Thoracic aorta (tissue), 2 donors: ENCODE measurements around the gene KLF6. TPM values are rescaled to one million over a fixed set of nuclear protein-coding genes. Genes with fewer than 3 reads are reported as not detected.

Experiments
- ATAC-seq: fragments of 150-250 bp; one replicate; pipeline ENCODE4 v1.8.0; 2017; ENCODE audit warnings: low read depth; ENCODE audit not compliant: insufficient number of reproducible peaks, low FRiP score
- DNase-seq: peaks from one replicate; pipeline ENCODE4 v3.0.0-alpha.2; 2020; ENCODE audit warnings: low spot score
- H3K27ac ChIP-seq, 2 donors: fragments of 200-600 bp; sonication (generic); 1 replicate in 1 of 2; 2 replicates in 1 of 2; pipeline ENCODE4 v1.5.1; 2016; ENCODE audit warnings: mild to moderate bottlenecking in 2 of 2, moderate library complexity in 2 of 2
- H3K27me3 ChIP-seq: fragments of 200-600 bp; sonication (generic); replicated peaks from 2 replicates; pipeline ENCODE4 v1.6.0; 2016; ENCODE audit warnings: mild to moderate bottlenecking; ENCODE audit not compliant: insufficient read depth
- H3K36me3 ChIP-seq: fragments of 200-600 bp; sonication (generic); one replicate; pipeline ENCODE4 v1.5.1; 2016
- H3K4me1 ChIP-seq, 2 donors: fragments of 200-600 bp; sonication (generic); 1 replicate in 1 of 2; 2 replicates in 1 of 2; pipeline versions ENCODE4 v1.5.1 to v1.6.0; 2016; ENCODE audit warnings: low read depth in 2 of 2, mild to moderate bottlenecking in 1 of 2; ENCODE audit not compliant: control insufficient read depth in 1 of 2
- H3K4me3 ChIP-seq: fragments of 200-600 bp; sonication (generic); 2 replicates; pipeline ENCODE4 v1.5.1; 2016; ENCODE audit warnings: mild to moderate bottlenecking
- H3K9me3 ChIP-seq: fragments of 200-600 bp; sonication (generic); 2 replicates; pipeline ENCODE4 v1.5.1; 2016
- total RNA-seq, 2 donors: library from RNA; depleted of rRNA; stranded (reverse); fragments of >200 nt; gene quantifications; one replicate each; pipeline versions ENCODE4 v1.1.0 to v1.2.3, GENCODE V29; 2016
- TF ChIP-seq, protein P1 (sequence below): fragments of 200-600 bp; sonication (generic); IDR thresholded peaks from one replicate; pipeline ENCODE4 v1.5.1; 2019; ENCODE audit warnings: antibody characterized with exemption

The KLF6 gene
- total RNA-seq, 2 donors from 2014 or later, result 170 to 201 TPM

DNA sequence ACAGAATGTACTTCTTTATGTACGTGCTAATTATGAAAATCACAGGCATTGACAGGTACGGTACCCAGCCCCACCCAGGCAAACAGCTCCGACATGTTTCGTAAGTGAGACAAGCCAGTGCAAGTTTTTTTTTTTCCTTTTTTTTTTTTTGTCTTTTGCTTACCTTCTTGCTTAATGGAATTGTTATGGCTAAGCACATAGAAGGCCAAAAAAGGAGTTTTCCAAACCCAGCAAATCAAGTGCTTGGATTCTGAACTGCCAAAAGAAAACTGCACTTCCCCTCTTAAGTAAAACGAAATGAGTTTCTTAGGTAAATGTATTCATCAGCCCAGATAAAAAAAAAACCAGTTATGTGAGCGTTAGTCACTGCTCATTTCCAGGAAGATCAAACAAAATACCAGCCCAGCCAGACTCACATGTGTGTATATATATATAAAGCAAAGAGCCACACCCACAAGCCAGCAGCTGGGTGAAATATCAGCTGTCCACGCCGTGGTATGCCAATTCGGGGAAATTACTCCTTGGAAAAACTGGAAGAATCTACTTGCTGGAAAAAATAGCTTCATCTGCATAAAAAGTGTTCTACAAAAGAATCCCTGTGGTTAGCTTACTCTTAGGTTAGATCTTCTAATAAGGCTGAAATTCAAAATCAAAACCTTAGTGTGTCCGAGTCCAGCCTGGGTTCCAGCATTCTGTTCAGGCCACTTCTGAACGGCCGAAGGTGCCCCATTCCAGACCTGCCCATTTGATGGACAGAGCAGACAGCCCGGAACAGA, 8.0 kb downstream of the KLF6 start:
- H3K9me3 ChIP-seq, result no peaks in the 10 kb centered on the region
- H3K27me3 ChIP-seq, result no peaks in the 10 kb centered on the region
- DNase-seq (peak; percentile 76), ATAC-seq (peak; percentile 12)
- peaks cover 45 to 72% of the 10 kb centered on the region in 2 donors for H3K4me1 ChIP-seq
- H3K4me3 ChIP-seq, result peak overlapping the region; percentile 56
- peak overlapping the region; percentile 96 to 99 for H3K27ac ChIP-seq
- TF ChIP-seq, protein P1, sequence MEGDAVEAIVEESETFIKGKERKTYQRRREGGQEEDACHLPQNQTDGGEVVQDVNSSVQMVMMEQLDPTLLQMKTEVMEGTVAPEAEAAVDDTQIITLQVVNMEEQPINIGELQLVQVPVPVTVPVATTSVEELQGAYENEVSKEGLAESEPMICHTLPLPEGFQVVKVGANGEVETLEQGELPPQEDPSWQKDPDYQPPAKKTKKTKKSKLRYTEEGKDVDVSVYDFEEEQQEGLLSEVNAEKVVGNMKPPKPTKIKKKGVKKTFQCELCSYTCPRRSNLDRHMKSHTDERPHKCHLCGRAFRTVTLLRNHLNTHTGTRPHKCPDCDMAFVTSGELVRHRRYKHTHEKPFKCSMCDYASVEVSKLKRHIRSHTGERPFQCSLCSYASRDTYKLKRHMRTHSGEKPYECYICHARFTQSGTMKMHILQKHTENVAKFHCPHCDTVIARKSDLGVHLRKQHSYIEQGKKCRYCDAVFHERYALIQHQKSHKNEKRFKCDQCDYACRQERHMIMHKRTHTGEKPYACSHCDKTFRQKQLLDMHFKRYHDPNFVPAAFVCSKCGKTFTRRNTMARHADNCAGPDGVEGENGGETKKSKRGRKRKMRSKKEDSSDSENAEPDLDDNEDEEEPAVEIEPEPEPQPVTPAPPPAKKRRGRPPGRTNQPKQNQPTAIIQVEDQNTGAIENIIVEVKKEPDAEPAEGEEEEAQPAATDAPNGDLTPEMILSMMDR, result no peak
- H3K36me3 ChIP-seq, result peaks cover 48% of the 10 kb centered on the region

DNA sequence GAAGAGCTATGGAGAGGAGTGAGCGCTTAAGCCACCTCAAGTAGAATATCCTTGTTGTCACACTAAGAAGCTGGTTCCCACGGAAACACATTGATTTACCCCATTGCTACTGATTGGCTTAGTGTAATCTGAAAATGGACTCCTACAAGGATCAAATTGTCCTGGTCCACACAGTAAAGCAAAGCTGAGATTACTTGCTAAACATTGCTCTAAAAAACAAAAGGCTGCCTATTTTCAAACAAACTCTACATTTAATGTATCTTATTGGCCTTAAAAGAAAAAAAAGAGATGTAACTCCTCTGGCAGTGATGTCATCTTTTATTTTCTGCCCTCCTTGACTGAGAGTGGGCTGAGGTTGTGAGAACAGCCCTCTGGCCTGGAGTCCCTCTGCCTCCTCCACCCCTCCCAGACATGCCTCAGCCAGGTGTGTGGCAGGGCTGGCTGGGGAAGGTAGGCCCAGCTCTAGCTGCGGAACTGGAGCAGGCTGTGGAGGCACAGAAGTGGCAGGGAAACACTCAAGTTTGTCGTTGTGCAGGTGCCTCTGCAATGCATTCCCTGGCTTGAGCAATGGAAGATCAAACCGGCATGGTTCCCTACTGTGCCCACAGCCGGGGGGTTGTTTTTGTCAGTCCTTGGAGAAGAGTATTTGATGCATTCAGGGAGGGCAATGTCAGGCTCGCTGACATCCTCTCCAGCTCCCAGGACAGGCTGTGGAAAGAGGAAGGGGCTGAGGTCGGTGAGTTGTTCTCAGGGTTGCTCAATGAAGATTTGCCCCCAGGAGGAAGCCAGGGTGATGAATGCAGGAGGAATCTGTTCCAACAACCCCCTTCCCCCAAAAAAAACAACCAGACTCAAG, 9.1 kb downstream of the KLF6 start:
- no peaks in the 10 kb centered on the region for H3K9me3 ChIP-seq
- DNase-seq, result no peak
- H3K27me3 ChIP-seq, result no peaks in the 10 kb centered on the region
- H3K4me3 ChIP-seq, result peak overlapping the region; percentile 46
- peak overlapping the region; percentile 96 to 99 for H3K27ac ChIP-seq
- peaks cover 45 to 71% of the 10 kb centered on the region in 2 donors for H3K4me1 ChIP-seq
- TF ChIP-seq, protein P1, result no peak
- ATAC-seq, result no peak
- H3K36me3 ChIP-seq, result peaks cover 37% of the 10 kb centered on the region

DNA sequence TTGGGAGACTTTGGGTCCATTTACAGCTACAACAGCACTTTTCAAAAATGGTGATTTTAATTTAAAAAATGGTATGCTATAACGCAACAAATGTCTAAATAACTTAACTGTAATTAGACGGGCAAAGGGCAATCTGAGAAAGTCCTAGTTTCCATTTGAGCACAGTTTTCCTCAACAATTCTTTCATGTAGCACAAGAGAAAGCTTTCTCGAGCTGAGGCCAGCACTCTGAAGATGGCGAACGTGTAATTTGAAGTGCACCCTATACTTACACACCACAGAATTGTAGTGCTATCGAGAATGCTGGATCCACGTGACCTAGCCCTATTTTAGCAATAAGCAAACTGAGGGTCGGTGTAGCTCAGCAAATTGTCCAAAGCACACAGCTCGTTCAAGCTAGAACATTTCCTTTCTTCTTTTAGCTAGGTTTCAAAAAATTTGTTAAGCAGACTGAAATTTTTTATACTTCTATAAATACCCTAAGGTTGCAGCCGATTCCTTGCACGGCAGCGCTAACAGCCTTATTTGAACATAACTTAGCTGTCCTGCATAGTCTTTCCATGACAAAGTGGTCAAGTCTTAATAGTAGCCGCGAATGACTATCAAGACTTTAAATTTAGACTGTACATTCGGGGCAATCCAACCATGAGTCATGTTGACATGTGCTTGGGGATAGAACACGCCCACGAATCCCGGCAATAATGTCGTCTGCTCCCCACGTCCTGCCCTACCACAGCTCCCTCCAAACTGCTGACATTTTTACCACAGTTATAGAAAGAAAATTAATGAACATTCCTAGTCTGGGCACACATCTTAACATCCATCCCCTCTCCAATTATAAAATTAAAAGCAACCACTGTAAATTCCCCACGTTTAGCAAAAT, 10.0 kb downstream of the KLF6 start:
- H3K4me3 ChIP-seq, result peak overlapping the region; percentile 46
- H3K27me3 ChIP-seq, result no peaks in the 10 kb centered on the region
- H3K4me1 ChIP-seq, result peaks cover 45 to 63% of the 10 kb centered on the region in 2 donors
- DNase-seq (peak; percentile 64), ATAC-seq (peak; percentile 77)
- peak overlapping the region; percentile 96 to 99 for H3K27ac ChIP-seq
- no peaks in the 10 kb centered on the region for H3K9me3 ChIP-seq
- TF ChIP-seq, protein P1, result no peak
- peaks cover 29% of the 10 kb centered on the region for H3K36me3 ChIP-seq

DNA sequence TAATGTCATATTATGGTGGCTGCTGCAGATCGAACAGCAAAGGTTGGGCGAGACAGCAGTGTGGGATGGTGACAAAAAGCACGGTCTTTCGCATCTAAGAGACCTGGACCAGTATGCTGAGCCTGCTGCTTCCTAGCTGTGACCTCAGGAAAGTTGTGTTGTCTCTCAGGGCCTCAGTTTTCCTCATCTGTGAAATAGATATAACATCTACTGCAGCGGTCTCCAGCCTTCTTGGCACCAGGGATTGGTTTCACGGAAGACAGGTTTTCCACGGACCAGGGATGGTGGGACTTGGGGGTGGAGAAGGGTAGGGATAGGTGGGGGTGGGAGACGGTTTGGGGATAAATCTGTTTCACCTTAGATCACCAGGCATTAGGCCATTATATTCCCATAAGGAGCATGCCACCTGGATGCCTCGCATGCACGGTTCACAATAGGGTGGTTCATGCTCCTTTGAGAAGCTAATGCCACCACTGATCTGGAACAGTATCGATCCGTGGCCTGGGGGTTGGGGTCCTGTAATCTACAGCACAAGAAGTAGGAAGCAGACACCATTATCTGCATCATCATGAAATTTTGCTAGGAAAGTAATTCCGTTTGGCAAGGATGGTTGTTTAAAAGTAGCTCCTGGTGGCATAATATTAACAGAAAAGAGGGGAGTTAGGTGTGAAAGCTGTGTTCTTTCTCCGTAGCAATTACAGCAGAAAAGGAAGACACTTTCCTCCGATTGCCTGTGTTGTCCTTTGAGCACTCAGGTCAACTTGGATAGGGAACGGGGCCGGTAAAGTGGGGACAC, 10.8 kb downstream of the KLF6 start:
- Histone ChIP-seq H3K27ac (peak overlapping the region; percentile 89 to 96), H3K4me3 (no peak overlapping the region), H3K9me3 (no peaks in the 10 kb centered on the region), H3K4me1 (peaks cover 41 to 54% of the 10 kb centered on the region in 2 donors), H3K36me3 (peaks cover 22% of the 10 kb centered on the region), H3K27me3 (no peaks in the 10 kb centered on the region)
- ATAC-seq, result no peak
- DNase-seq, result no peak
- TF ChIP-seq, protein P1, result no peak
